Right ventricle myocardium superior (tissue), 1 donor: ENCODE results near the gene ESRRA. TPM values are rescaled to one million over a fixed set of nuclear protein-coding genes. Genes with fewer than 3 reads are reported as not detected.
"Not testable (repeated sequence)": the region's sequence is repeated elsewhere in the genome, so short reads cannot be mapped to it uniquely, and the experiment has no call there.

Experiments
- ATAC-seq: fragments of 200-7000 bp; cut with Tn5 transposase; one replicate; pipeline ENCODE4 v1.9.1; 2020; ENCODE audit warnings: mild to moderate bottlenecking; ENCODE audit not compliant: poor library complexity
- DNase-seq: peaks from one replicate; pipeline ENCODE4 v3.0.0-alpha.2; 2020
- intact Hi-C: fragments of 100-400 bp; cut with DNase I; formaldehyde crosslinking; loops from one replicate; pipeline ENCODE4 v1.11.2; 2022
- total RNA-seq: library from RNA; stranded (reverse); fragmentation: NEBNext Ultra II Directional; extraction: Animal tissue kit (Norgen Biotek cat#: 25700); gene quantifications from one replicate; pipeline ENCODE4 v1.2.1, GENCODE V29; 2021
- donor health status: DM: no; HTN: yes; CAD: no; lungs with severe emphysema.

Gene ESRRA
- total RNA-seq, 1 donor from 2014 or later: 241 TPM

DNA sequence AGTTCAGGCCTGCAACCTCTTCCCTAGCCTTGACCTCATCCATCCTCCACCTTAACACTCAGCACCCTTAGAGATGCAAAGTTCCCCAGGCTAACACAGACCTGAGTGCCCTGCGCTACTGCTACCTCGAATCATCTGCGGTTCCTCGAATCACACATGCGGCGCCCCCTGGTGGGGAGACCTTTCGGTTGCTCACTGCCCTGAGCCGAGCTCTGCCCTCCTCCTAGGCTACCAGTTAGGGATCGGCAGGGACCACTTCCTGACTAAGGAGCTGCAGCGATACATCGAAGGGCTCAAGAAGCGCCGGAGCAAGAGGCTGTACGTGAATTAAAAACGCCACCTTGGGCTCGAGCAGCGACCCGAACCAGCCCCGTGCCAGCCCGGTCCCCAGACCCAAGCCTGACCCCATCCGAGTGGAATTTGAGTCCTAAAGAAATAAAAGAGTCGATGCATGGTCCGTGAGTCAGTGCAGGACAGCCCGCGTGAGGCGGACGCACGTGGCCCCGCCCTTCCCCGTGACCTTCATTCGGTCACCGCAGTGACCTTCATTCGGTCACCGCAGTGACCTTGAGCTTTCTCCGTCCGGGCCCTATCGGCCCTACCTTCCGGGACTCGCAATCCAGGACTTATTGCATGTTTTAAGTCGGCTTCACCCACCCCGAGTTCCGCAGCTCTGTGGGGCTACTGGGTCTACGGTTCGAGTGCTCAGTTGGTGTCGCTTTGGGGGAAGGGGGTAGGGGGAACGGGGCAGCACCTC is 830 bp upstream of the ESRRA start:
- peak; percentile 58 for ATAC-seq
- intact Hi-C loops: loop anchor here (5.0 kb wide), 1 partner anchor 102 kb away; no protein-coding TSS in a partner anchor
- peak; percentile 98 for DNase-seq

DNA sequence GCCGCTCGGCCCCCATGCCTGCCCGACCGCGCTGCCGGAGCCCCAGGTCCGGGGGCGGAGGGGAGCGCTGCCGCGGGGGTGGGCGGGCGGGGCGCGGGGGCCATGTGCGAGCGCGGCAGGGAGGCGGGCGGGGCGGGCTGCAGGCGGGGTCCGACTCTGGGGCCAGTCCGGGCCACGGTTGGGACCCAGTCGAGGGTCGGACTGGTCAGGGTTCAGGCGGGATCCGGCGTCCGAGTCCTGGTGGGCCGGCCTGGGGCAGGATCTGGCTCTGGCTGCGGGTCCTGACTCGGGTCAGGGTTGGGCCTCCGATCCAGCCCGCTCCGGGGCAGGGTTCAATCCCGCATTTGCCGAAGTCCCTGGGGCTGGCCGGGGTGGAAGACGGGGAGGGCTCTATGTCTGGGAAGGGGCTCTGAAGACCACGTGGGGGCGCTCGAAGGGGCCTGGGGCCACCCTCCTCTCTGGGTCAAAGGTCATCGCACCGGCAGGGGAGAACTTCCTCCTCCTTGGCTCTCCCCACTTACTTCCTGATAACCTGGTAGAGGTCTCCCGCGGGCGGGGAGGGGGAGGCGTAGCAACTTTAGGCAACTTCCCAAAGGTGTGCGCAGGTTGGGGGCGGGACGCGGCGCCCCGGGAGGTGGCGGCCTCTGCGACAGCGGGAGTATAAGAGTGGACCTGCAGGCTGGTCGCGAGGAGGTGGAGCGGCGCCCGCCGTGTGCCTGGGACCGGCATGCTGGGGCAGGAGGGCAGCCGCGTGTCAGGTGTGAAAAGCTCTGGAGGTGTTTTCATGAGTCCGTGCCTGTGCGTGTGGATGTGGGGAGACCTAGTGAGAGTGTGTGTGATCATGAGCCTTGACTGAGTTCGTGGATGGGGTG is 603 bp downstream of the ESRRA start:
- DNase-seq: peak; percentile 86
- ATAC-seq: peak; percentile 25
- intact Hi-C loops: no loop called here

DNA sequence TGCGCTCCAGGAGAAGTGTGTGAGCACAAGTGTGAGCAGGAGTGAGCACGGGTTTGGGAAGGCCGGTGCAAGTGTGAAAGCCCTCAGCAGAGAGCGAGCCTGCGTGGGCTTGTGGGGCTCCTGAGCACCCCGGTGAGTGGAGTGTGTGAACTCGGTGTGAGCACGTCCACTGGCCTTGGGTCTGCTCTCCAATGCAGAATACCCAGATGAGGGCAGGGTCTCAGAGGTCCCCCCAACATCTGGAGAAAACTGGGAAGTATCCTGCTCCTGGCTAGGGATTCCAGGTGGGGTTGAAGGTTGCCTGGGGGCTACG is 1.2 kb downstream of the ESRRA start:
- DNase-seq: no peak
- intact Hi-C loops: no loop called here
- ATAC-seq: no peak

DNA sequence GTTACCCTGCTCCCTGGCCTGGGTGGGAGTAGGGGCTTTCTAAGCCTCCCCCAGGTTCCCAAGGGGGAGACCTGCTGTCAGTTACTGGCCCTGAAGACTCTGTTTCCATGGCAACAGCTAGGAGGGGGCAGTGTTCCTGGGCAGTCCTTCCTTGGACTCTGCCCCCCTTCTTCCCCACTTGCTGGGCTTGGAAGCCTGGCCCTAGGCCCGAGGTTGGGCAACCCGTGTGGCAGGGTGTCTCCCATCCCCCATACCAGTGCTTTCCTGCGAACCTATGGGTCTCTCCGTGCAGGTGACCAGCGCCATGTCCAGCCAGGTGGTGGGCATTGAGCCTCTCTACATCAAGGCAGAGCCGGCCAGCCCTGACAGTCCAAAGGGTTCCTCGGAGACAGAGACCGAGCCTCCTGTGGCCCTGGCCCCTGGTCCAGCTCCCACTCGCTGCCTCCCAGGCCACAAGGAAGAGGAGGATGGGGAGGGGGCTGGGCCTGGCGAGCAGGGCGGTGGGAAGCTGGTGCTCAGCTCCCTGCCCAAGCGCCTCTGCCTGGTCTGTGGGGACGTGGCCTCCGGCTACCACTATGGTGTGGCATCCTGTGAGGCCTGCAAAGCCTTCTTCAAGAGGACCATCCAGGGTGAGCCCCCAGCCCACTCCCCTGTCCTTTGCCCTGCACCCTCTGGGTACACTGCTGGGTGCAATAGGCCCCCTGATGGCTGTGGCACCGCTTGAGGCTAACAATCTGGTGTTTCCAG is 1.7 kb downstream of the ESRRA start:
- no peak for DNase-seq
- no peak for ATAC-seq
- intact Hi-C loops: no loop called here

DNA sequence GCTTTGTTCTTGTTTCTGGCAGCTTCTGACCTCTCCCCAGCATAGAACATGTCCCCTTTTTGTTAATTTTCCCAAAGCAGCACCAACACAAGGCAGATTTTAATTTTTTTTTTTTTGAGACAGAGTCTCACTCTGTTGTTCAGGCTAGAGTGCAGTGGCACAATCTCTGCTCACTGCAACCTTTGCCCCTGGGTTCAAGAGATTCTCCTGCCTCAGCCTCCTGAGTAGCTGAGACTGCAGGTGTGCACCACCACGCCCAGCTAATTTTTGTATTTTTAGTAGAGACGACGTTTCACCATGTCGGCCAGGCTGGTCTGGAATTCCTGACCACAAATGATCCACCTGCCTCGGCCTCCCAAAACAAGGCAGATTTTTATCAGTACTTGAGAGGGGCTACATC is 2.5 kb downstream of the ESRRA start:
- ATAC-seq: not testable (repeated sequence)

DNA sequence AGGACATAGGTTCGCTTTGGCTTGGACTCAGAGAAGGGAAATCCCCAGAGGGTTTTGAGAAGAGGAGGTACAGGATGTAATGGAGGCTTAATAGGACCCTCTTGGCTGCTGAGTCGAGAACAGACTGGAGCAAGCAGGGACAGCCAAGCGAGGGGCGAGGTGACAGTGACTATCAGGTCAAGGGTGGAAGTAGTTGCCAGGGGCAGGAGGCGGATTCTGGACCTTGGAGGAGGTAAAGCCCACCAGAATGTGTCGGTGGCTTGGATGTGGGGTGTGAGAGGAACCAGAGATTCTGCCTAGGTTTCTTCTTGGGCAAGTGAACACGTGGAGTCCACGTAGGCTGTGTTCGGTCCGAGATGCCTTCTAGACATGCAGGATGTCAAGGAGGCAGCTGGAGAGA is 7.6 kb downstream of the ESRRA start:
- DNase-seq (no peak), ATAC-seq (no peak)
- intact Hi-C loops: no loop called here

More for the DNA sequence above, 2.5 kb downstream of the ESRRA start:
- intact Hi-C loops, DNase-seq: not testable (repeated sequence)

DNA sequence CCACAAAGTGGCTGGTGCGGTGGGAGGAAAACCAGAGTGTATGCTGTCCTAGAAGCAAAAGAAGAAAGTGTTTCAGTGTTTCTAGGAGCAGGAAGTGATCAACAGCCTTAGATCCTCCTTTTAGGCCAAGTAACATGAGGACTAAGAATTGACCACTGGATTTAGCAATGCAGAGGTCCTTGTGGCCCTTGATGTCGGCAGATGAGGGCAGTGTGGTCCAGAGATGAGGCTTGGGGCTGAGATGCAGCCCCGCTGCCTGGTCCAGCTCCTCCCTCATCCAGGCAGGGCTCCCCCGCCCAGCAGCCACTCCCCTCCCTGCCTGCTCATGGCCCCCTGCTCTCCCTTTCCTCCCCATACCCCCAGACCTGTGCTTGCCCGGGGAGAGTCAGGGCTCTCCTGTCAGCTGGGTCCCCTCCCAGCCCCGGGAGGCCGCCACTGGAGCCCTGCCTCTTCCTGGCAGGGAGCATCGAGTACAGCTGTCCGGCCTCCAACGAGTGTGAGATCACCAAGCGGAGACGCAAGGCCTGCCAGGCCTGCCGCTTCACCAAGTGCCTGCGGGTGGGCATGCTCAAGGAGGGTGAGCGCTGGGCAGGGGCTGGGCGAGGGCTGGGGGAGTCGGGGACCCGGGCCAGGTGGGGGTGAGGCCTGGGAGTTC is 8.3 kb downstream of the ESRRA start:
- ATAC-seq (no peak), DNase-seq (peak; percentile 84)
- intact Hi-C loops: no loop called here

DNA sequence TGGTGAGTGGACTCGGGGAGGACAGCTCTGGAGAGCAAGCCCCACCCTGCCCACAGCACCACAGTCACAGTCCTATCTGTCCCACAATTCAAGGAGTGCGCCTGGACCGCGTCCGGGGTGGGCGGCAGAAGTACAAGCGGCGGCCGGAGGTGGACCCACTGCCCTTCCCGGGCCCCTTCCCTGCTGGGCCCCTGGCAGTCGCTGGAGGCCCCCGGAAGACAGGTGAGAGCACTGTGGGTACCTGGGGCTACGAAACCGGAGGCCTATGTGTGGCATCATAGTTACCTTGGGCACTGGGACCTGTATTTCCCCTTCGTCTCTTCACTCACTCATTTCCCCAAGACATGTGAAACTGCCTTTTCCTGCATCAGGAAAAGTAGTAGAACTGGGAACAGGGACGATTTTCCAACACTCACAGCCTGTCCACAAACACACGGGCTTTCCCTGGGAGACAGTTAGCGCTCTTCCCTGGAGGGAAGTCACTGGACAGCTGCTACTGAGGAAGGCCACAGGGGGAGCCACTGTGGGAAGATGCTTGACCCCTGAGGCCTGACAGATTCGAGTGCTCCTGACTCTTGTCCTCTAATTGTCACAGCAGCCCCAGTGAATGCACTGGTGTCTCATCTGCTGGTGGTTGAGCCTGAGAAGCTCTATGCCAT is 9.0 kb downstream of the ESRRA start:
- DNase-seq (no peak), ATAC-seq (no peak)
- intact Hi-C loops: no loop called here

DNA sequence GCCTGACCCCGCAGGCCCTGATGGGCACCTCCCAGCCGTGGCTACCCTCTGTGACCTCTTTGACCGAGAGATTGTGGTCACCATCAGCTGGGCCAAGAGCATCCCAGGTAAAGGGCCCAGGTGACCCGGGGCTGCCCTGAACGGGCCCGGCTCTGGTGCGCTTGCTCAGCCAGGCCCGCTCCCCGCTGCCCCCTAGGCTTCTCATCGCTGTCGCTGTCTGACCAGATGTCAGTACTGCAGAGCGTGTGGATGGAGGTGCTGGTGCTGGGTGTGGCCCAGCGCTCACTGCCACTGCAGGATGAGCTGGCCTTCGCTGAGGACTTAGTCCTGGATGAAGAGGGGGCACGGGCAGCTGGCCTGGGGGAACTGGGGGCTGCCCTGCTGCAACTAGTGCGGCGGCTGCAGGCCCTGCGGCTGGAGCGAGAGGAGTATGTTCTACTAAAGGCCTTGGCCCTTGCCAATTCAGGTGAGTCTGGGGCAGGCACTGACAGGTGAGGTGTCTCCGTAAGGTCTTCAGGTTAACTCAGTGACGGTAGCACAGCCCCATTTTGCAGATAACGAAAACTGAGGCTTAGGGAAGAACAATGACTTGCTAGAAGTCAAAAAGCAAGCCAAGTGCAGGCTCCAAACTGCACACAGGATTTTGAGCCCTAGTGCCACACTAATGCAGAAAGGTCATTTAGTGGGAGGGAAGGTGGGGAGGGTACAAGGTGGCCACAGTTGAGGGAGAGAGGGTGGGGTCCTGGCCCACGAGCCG is 9.7 kb downstream of the ESRRA start:
- intact Hi-C loops: loop anchor here (5.0 kb wide), 1 partner anchor 42 kb away; the partner anchor contains the start of gene RPS6KA4
- DNase-seq: no peak
- ATAC-seq: no peak

DNA sequence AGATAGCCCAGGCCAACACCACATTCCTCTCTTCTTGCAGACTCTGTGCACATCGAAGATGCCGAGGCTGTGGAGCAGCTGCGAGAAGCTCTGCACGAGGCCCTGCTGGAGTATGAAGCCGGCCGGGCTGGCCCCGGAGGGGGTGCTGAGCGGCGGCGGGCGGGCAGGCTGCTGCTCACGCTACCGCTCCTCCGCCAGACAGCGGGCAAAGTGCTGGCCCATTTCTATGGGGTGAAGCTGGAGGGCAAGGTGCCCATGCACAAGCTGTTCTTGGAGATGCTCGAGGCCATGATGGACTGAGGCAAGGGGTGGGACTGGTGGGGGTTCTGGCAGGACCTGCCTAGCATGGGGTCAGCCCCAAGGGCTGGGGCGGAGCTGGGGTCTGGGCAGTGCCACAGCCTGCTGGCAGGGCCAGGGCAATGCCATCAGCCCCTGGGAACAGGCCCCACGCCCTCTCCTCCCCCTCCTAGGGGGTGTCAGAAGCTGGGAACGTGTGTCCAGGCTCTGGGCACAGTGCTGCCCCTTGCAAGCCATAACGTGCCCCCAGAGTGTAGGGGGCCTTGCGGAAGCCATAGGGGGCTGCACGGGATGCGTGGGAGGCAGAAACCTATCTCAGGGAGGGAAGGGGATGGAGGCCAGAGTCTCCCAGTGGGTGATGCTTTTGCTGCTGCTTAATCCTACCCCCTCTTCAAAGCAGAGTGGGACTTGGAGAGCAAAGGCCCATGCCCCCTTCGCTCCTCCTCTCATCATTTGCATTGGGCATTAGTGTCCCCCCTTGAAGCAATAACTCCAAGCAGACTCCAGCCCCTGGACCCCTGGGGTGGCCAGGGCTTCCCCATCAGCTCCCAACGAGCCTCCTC is 10.6 kb downstream of the ESRRA start:
- DNase-seq, ATAC-seq: not testable (repeated sequence)
- intact Hi-C loops: loop anchor here (5.0 kb wide), 1 partner anchor 41 kb away; the partner anchor contains the start of gene RPS6KA4

DNA sequence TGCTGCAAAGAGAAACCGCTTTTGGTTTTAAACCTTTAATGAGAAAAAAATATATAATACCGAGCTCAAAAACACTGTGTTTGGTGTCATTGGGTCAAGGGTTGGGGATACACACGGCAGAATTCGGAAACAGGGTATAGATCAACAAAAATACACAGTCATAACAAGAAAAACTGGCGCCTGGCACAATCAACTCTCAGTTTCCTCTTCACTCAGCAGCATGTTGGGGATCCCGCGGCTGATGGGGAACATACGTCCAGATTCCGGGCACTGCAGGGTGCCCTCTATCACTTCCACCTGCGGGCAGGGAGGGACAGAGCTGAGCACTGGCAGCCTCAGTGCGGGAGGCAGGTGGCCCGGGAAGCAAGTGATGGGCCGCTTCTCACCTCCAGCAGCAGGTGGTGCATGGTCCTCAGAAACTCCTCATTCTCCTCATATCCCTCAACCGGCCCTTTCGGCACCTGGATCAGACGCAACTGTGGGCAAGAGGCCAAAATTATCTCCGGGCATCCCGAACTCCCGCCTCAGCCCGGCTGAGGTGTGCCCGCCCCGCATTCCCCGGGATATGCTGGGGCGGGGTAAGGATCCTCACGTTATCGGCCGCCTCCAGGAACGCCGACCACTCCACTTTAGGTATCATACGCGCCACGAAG is 11.5 kb downstream of the ESRRA start:
- ATAC-seq (no peak), DNase-seq (no peak)
- intact Hi-C loops: loop anchor here (5.0 kb wide), 1 partner anchor 41 kb away; the partner anchor contains the start of gene RPS6KA4

DNA sequence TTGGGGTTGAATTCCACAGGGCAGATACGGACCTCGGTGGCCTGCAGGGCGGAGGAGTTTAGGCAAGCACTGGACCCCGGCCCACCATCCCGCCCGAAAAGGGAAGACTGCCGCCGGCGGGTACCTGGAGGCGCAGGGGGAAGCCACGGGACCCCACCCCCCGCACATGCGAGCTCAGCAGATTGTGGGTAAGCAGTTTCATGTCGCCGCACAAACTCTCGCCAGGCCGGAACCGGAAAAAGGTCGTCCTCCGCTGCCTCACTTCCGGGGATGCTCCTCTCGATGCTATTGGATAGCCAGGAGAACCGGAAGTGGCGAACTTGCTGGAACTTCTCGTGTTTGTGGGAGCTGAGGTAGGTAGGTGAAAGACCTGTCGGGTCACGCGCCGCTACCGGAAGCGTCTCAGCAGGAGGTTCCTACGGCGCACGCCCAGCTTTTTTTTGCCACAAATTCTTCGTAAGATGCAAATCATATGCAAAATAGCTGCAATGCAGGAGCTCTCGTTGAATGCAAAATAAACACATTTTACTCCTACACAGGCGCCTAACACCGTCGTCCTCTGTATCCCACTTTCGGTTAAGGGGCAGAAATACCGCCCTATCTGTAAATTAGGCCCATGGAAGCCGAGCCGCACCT is 12.1 kb downstream of the ESRRA start, which contains the start of gene TRMT112:
Gene TRMT112 (minus strand): TSS at position 235 of the 636 bp plus-strand sequence. CDS start 33 bp downstream, at position 202.
- ATAC-seq (peak; percentile 85), DNase-seq (peak; percentile 96)
- intact Hi-C loops: loop anchor here (5.0 kb wide), 1 partner anchor 40 kb away; the partner anchor contains the start of gene RPS6KA4

DNA sequence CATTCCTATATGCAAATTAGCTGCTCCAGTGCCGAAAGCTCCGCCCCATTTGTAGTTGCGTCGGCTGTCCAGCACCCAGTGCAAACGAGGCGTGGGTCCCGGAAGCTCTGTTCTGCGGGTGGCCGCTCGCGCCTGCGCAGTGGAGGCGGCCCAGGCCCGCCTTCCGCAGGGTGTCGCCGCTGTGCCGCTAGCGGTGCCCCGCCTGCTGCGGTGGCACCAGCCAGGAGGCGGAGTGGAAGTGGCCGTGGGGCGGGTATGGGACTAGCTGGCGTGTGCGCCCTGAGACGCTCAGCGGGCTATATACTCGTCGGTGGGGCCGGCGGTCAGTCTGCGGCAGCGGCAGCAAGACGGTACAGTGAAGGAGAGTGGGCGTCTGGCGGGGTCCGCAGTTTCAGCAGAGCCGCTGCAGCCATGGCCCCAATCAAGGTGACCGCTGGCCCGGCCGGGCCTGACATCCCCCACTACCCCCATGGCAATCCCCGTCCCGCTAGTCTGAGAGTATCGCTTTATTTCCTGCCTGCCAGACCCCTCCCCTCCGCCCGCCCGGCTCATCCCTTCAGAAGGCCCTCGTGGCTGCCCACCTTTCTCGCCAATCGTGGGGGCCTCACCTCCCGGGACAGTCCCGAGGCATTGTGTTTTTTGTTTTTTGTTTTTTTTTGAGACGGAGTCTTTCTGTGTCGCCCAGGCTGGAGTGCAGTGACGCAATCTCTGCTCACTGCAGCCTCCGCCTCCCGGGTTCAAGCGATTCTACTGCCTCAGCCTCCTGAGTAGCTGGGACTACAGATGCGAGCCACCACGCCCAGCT is 12.8 kb downstream of the ESRRA start, which contains the start of gene PRDX5:
Gene PRDX5 (plus strand): TSS at position 161 of the 805 bp plus-strand sequence. CDS start 95 bp downstream, at position 256.
- peak; percentile 92 for ATAC-seq
- DNase-seq: peak; percentile 98
- intact Hi-C loops: loop anchor here (5.0 kb wide), 1 partner anchor 39 kb away; the partner anchor contains the start of gene RPS6KA4
